ENCODE results near the gene CNOT6L. TPM values are rescaled to one million over a fixed set of nuclear protein-coding genes. Genes with fewer than 3 reads are reported as not detected.
"Not testable (repeated sequence)": the region's sequence is repeated elsewhere in the genome, so short reads cannot be mapped to it uniquely, and the experiment has no call there.

CNOT6L gene
- total RNA-seq, 1 experiment from 2014 or later: 4.2 TPM

GRCh38 chr4:77782102-77782835 lies 36.9 kb downstream of the CNOT6L start:
- no peak for DNase-seq (ENCODE audit: low read depth)

- DNase-seq (ENCODE audit: low read depth): not testable (repeated sequence)
Observed at GRCh38 chr4:77780762-77781161, 38.4 kb downstream of the CNOT6L start.

- no peak for DNase-seq (ENCODE audit: low read depth)
Observed at GRCh38 chr4:77777135-77777807, 41.9 kb downstream of the CNOT6L start.

- DNase-seq (ENCODE audit: low read depth): no peak
Observed at GRCh38 chr4:77776182-77777134, 42.7 kb downstream of the CNOT6L start.

GRCh38 chr4:77773101-77773500 lies 46.1 kb downstream of the CNOT6L start:
- DNase-seq (ENCODE audit: low read depth): no peak

GRCh38 chr4:77771566-77771965 lies 47.6 kb downstream of the CNOT6L start:
- no peak for DNase-seq (ENCODE audit: low read depth)

- no peak for DNase-seq (ENCODE audit: low read depth)
Observed at GRCh38 chr4:77765720-77766119, 53.4 kb downstream of the CNOT6L start.

- DNase-seq (ENCODE audit: low read depth): no peak
Observed at GRCh38 chr4:77762531-77762930, 56.6 kb downstream of the CNOT6L start.

GRCh38 chr4:77761595-77761994 lies 57.6 kb downstream of the CNOT6L start:
- DNase-seq (ENCODE audit: low read depth): no peak

- no peak for DNase-seq (ENCODE audit: low read depth)
Observed at GRCh38 chr4:77758804-77759203, 60.4 kb downstream of the CNOT6L start.

GRCh38 chr4:77751764-77752163 lies 67.4 kb downstream of the CNOT6L start:
- DNase-seq (ENCODE audit: low read depth): no peak

- no peak for DNase-seq (ENCODE audit: low read depth)
Observed at GRCh38 chr4:77745792-77746191, 73.4 kb downstream of the CNOT6L start.

GRCh38 chr4:77742054-77742453 lies 77.1 kb downstream of the CNOT6L start:
- DNase-seq (ENCODE audit: low read depth): no peak

GRCh38 chr4:77740480-77740879 lies 78.7 kb downstream of the CNOT6L start:
- DNase-seq (ENCODE audit: low read depth): no peak

- DNase-seq (ENCODE audit: low read depth): peak; percentile 66
Observed at GRCh38 chr4:77734928-77735327, 84.2 kb downstream of the CNOT6L start.

- DNase-seq (ENCODE audit: low read depth): no peak
Observed at GRCh38 chr4:77731656-77732055, 87.5 kb downstream of the CNOT6L start.

GRCh38 chr4:77728420-77728819 lies 90.7 kb downstream of the CNOT6L start:
- DNase-seq (ENCODE audit: low read depth): no peak

GRCh38 chr4:77721073-77721472 lies 98.1 kb downstream of the CNOT6L start:
- DNase-seq (ENCODE audit: low read depth): no peak

GRCh38 chr4:77718500-77718899 lies 100.7 kb downstream of the CNOT6L start:
- DNase-seq (ENCODE audit: low read depth): not testable (repeated sequence)

- no peak for DNase-seq (ENCODE audit: low read depth)
Observed at GRCh38 chr4:77715414-77716290, 103.5 kb downstream of the CNOT6L start.

- no peak for DNase-seq (ENCODE audit: low read depth)
Observed at GRCh38 chr4:77714514-77714913, 104.7 kb downstream of the CNOT6L start.

All from Daoy (cell line).